GM18951 (cell line): Measurements from ENCODE around the gene LAMB2.

Experiments used
- POLR2A ChIP-seq: IDR thresholded peaks from 4 replicates; pipeline ENCODE4 v1.6.1; 2011; ENCODE audit warnings: mild to moderate bottlenecking; ENCODE audit not compliant: insufficient read length, insufficient read depth; ENCODE audit errors: extremely low read depth
- in situ Hi-C: fragments of 300-500 bp; cut with MboI; formaldehyde crosslinking; loops from one replicate; pipeline ENCODE4 v1.12.0; 2022; ENCODE audit warnings: low sequenced_read_pairs, mixed read lengths, inconsistent platforms; ENCODE audit not compliant: unreplicated experiment

Gene LAMB2

GRCh38 chr3:49098910-49099630, 33.8 kb downstream of the LAMB2 start:
- in situ Hi-C loops, result no loop called here
- no peak for TF ChIP-seq POLR2A

GRCh38 chr3:49098429-49098828, 34.4 kb downstream of the LAMB2 start:
- TF ChIP-seq POLR2A, result no peak
- in situ Hi-C loops, result no loop called here

- in situ Hi-C loops, result no loop called here
- peak; percentile 78 for TF ChIP-seq POLR2A
Observed at GRCh38 chr3:49093853-49094767, 38.7 kb downstream of the LAMB2 start, which contains the start of gene QRICH1. Gene QRICH1, minus strand, starts transcription at chr3:49094071. Its CDS starts 17,054 bp downstream, at chr3:49077017.

- no peak for TF ChIP-seq POLR2A
- in situ Hi-C loops, result no loop called here
Observed at GRCh38 chr3:49092938-49093852, 39.7 kb downstream of the LAMB2 start.

DNA sequence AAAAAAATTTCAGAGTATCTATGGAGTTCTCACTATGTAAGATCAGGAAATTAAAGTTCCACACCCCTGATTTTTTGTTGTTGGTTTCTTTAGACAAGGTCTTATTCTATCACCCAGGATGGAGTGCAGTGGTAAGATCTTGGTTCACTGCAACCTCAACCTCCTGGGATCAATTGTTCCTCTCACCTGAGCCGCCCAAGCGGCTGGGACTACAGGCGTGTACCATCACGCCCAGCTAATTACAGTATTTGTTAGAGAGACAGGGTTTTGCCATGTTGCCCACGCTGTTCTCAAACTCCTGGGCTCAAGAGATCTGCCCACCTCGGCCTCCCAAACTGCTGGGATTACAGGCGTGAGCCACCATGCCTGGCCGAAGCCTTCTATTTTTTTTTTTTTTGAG, 51.4 kb downstream of the LAMB2 start:
- no peak for TF ChIP-seq POLR2A
- in situ Hi-C loops, result no loop called here

- in situ Hi-C loops, result no loop called here
- TF ChIP-seq POLR2A, result no peak
Observed at GRCh38 chr3:49079270-49079669, 53.6 kb downstream of the LAMB2 start.

DNA sequence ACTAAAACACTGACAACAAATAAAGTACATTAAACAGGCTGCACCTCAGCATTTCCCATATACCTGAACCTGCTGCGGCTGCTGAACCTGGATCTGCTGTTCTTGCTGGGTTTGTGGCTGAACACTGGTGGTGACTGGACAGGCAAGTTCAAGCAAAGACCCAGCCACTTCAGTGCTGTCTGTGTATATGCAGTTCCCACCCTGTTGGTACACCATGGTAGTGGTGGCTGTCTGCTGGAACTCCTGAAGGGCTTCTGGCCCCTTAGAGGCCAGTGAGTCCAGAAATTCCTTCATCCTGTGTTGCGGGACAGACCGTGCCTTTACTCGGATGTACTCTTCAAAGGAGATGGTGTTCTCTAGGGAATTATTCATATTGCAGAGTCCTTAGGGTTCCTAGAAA, 56.2 kb downstream of the LAMB2 start:
- in situ Hi-C loops, result no loop called here

GRCh38 chr3:49076116-49076515, 56.7 kb downstream of the LAMB2 start:
- in situ Hi-C loops, result no loop called here
- no peak for TF ChIP-seq POLR2A

More for the DNA sequence above, 56.2 kb downstream of the LAMB2 start:
- TF ChIP-seq POLR2A, result no peak
